ENCODE results near the gene RELA.

RELA gene

GRCh38 chr11:65604258-65604657, 58.5 kb downstream of the RELA start:
- H3K36me3 Mint-ChIP-seq: no peaks in the 10 kb centered on the region
- no peaks in the 10 kb centered on the region for H3K9me3 Mint-ChIP-seq

More at GRCh38 chr11:65604258-65604657, 58.5 kb downstream of the RELA start:
- H3K4me1 Mint-ChIP-seq: peaks cover 10% of the 10 kb centered on the region
- H3K27me3 Mint-ChIP-seq: no peaks in the 10 kb centered on the region
- no peak overlapping the region for H3K27ac Mint-ChIP-seq
- H3K4me3 Mint-ChIP-seq: no peak overlapping the region
